Stomach (tissue), 9 donors: ENCODE results near the gene GNMT. TPM values are rescaled to one million over a fixed set of nuclear protein-coding genes. Genes with fewer than 3 reads are reported as not detected.

Experiments used
- DNase-seq, 2 donors: peaks; one replicate each; pipeline versions ENCODE4 v3.0.0 to v3.0.0-alpha.2; 2013 to 2019
- H3K27ac ChIP-seq, 5 donors: fragments of 200-600 bp in 4 of 5; sonication (generic) in 4 of 5; one replicate each; pipeline ENCODE4 v1.5.1; 2013 to 2019; ENCODE audit warnings: mild to moderate bottlenecking in 1 of 5, moderate library complexity in 1 of 5
- H3K27me3 ChIP-seq, 3 donors: fragments of 200-600 bp; sonication (generic); one replicate each; pipeline ENCODE4 v1.5.1; 2017 to 2019; ENCODE audit warnings: mixed run types in 1 of 3
- H3K36me3 ChIP-seq, 4 donors: fragments of 200-600 bp; sonication (generic); 1 replicate in 3 of 4; 2 replicates in 1 of 4; pipeline ENCODE4 v1.5.1; 2016 to 2019
- H3K4me1 ChIP-seq, 4 donors: fragments of 200-600 bp; sonication (generic); one replicate each; pipeline ENCODE4 v1.5.1; 2016 to 2019
- H3K4me3 ChIP-seq, 4 donors: fragments of 200-600 bp; sonication (generic) in 3 of 4; one replicate each; pipeline ENCODE4 v1.5.1; 2016 to 2019; ENCODE audit warnings: mild to moderate bottlenecking in 1 of 4
- H3K9me3 ChIP-seq, 4 donors: fragments of 200-600 bp; sonication (generic); one replicate each; pipeline ENCODE4 v1.5.1; 2016 to 2019
- CTCF ChIP-seq, 7 experiments: fragments of 450-650 bp in 4 of 7; fragments of 200-600 bp in 3 of 7; sonication (generic) in 3 of 7; IDR thresholded peaks; one replicate each; pipeline ENCODE4 v1.5.1; 2016 to 2019; ENCODE audit warnings: antibody characterized with exemption in 7 of 7, control low read depth in 2 of 7, mild to moderate bottlenecking in 1 of 7
- EP300 ChIP-seq: sonication (generic); formaldehyde crosslinking; IDR thresholded peaks from one replicate; pipeline ENCODE4 v1.6.1; 2017; ENCODE audit warnings: antibody characterized with exemption
- POLR2A ChIP-seq, 4 donors: fragments of 450-650 bp; IDR thresholded peaks; one replicate each; pipeline ENCODE4 v1.6.1; 2016; ENCODE audit warnings: antibody characterized with exemption in 4 of 4, control low read depth in 2 of 4, mild to moderate bottlenecking in 1 of 4, moderate library complexity in 1 of 4
- POLR2AphosphoS5 ChIP-seq, 3 donors: sonication (generic); formaldehyde crosslinking; IDR thresholded peaks; one replicate each; pipeline ENCODE4 v1.6.1; 2016; ENCODE audit warnings: antibody characterized with exemption in 3 of 3
- WGBS, 5 donors: extraction: QIAGEN DNeasy Blood & Tissue Kit in 3 of 5; methylation state at CpG; one replicate each; pipeline versions ENCODE4 v1.1.5 to v1.1.7; 2013 to 2018; 5-methylcytosine and 5-hydroxymethylcytosine counted together
- intact Hi-C: fragments of 100-400 bp; cut with DNase I; formaldehyde crosslinking; loops from one replicate; pipeline ENCODE4 v1.15.1; 2023; ENCODE audit warnings: low total_unique reads
- polyA plus RNA-seq, 3 donors: library from polyadenylated mRNA; stranded (reverse); fragments of 200-250 nt; gene quantifications; one replicate each; pipeline ENCODE4 v1.2.3, GENCODE V29; 2013
- total RNA-seq, 5 donors: library from RNA; depleted of rRNA; stranded (reverse); fragments of >200 nt; gene quantifications; one replicate each; pipeline versions ENCODE4 v1.1.0 to v1.2.3, GENCODE V29; 2014 to 2016
- donor health status: healthy with polysubstance abuse.
- donor health status: Bipolar disorder and iron deficiency.
- donor health status: healthy.

The GNMT gene
- total and polyA plus RNA-seq, 8 donors: 0.45 to 121 (median 17.8) TPM; not detected in 2

GRCh38 chr6:42970871-42971612 lies 10.5 kb downstream of the GNMT start:
- Histone ChIP-seq H3K9me3 (no peaks in the 10 kb centered on the region), H3K27ac (no peak overlapping the region), H3K36me3 (peaks cover 25 to 47% (median 43%) of the 10 kb centered on the region in 4 donors), H3K4me3 (no peak overlapping the region), H3K4me1 (peaks cover 0 to 17% (median 8%) of the 10 kb centered on the region in 4 donors), H3K27me3 (no peaks in the 10 kb centered on the region)
- TF ChIP-seq CTCF (IDR thresholded peaks at IDR 0.05) (no peak), POLR2AphosphoS5 (IDR thresholded peaks at IDR 0.05) (no peak), EP300 (no peak), POLR2A (IDR thresholded peaks at IDR 0.05) (no peak)
- DNase-seq: no peak
- 62 to 83% (median 79%) methylated on average over 4 of the region's 4 CpGs for WGBS, 5 donors
- intact Hi-C loops: no loop called here

- Histone ChIP-seq H3K27ac (no peak overlapping the region), H3K27me3 (no peaks in the 10 kb centered on the region), H3K36me3 (peaks cover 18 to 40% (median 36%) of the 10 kb centered on the region in 4 donors), H3K4me1 (peaks cover 0 to 25% (median 15%) of the 10 kb centered on the region in 4 donors), H3K4me3 (no peak overlapping the region), H3K9me3 (no peaks in the 10 kb centered on the region)
- intact Hi-C loops: no loop called here
- no peak for DNase-seq
- no peak for TF ChIP-seq POLR2A (IDR thresholded peaks at IDR 0.05)
- no peak for TF ChIP-seq CTCF (IDR thresholded peaks at IDR 0.05)
- TF ChIP-seq POLR2AphosphoS5 (IDR thresholded peaks at IDR 0.05): no peak
- TF ChIP-seq EP300: no peak
- WGBS, 5 donors: 79 to 95% (median 86%) methylated on average over 3 of the region's 3 CpGs
These were observed 11.3 kb downstream of the GNMT start for GRCh38 chr6:42971746-42972327.

GRCh38 chr6:42973926-42974325 lies 13.4 kb downstream of the GNMT start:
- intact Hi-C loops: no loop called here
- Histone ChIP-seq H3K4me3 (no peak overlapping the region), H3K27ac (no peak overlapping the region), H3K9me3 (no peaks in the 10 kb centered on the region), H3K4me1 (peaks cover 16 to 41% (median 29%) of the 10 kb centered on the region in 4 donors), H3K27me3 (no peaks in the 10 kb centered on the region), H3K36me3 (peaks cover 4 to 20% (median 17%) of the 10 kb centered on the region in 4 donors)
- no peak for DNase-seq
- whole genome bisulfite sequencing, 5 donors: 87 to 97% (median 91%) methylated on average over 3 of the region's 3 CpGs
- no peak for TF ChIP-seq EP300
- TF ChIP-seq POLR2AphosphoS5 (IDR thresholded peaks at IDR 0.05): no peak
- TF ChIP-seq CTCF (IDR thresholded peaks at IDR 0.05): no peak
- TF ChIP-seq POLR2A (IDR thresholded peaks at IDR 0.05): no peak

GRCh38 chr6:42974919-42975505 lies 14.5 kb downstream of the GNMT start:
- intact Hi-C loops: no loop called here
- 69 to 78% (median 75%) methylated on average over 5 of the region's 5 CpGs for WGBS, 5 donors

More at GRCh38 chr6:42974919-42975505, 14.5 kb downstream of the GNMT start:
- DNase-seq: no peak
- H3K4me1 ChIP-seq: peaks cover 21 to 49% (median 37%) of the 10 kb centered on the region in 4 donors
- H3K27me3 ChIP-seq: no peaks in the 10 kb centered on the region
- no peak overlapping the region for H3K4me3 ChIP-seq
- H3K36me3 ChIP-seq: peaks cover 0 to 11% (median 9%) of the 10 kb centered on the region in 4 donors
- H3K9me3 ChIP-seq: no peaks in the 10 kb centered on the region
- no peak overlapping the region for H3K27ac ChIP-seq
- TF ChIP-seq POLR2A (IDR thresholded peaks at IDR 0.05) (no peak), POLR2AphosphoS5 (IDR thresholded peaks at IDR 0.05) (no peak), CTCF (IDR thresholded peaks at IDR 0.05) (no peak)
